Measurements from ENCODE around the gene CCDC171.

The CCDC171 gene

GRCh38 chr9:15519831-15520230, 33.0 kb upstream of the CCDC171 start:
- H3K27me3 ChIP-seq (ENCODE audit: low read depth, low read length) = no peaks in the 10 kb centered on the region

GRCh38 chr9:15521254-15521653, 31.6 kb upstream of the CCDC171 start:
- H3K4me2 ChIP-seq (ENCODE audit: low read length) = no peak overlapping the region
- H3K36me3 ChIP-seq (replicated peaks; ENCODE audit: low read depth, low read length) = no peaks in the 10 kb centered on the region
- no peaks in the 10 kb centered on the region for H3K4me1 ChIP-seq (ENCODE audit: low read length)
- no peak overlapping the region for H3K9ac ChIP-seq (ENCODE audit: low read length)
- no peaks in the 10 kb centered on the region for H4K20me1 ChIP-seq (ENCODE audit: insufficient read depth, low read length)
- no peaks in the 10 kb centered on the region for H3K27me3 ChIP-seq (ENCODE audit: low read depth, low read length)
- TF ChIP-seq EZH2phosphoT487 (IDR thresholded peaks at IDR 0.05; ENCODE audit: low read depth) (no peak), CTCF (IDR thresholded peaks at IDR 0.05; ENCODE audit: low read depth, low read length) (no peak)
- H2AFZ ChIP-seq (ENCODE audit: low read depth, low read length) = no peak overlapping the region
- H3K79me2 ChIP-seq (ENCODE audit: low read length) = no peaks in the 10 kb centered on the region
- no peak overlapping the region for H3K4me3 ChIP-seq (ENCODE audit: low read length)
- no peaks in the 10 kb centered on the region for H3K9me3 ChIP-seq (ENCODE audit: insufficient read depth, low read length)
- H3K27ac ChIP-seq (ENCODE audit: low read length) = no peak overlapping the region

More at GRCh38 chr9:15519831-15520230, 33.0 kb upstream of the CCDC171 start:
- Histone ChIP-seq H3K4me1 (ENCODE audit: low read length) (no peaks in the 10 kb centered on the region), H3K79me2 (ENCODE audit: low read length) (no peaks in the 10 kb centered on the region), H3K4me3 (ENCODE audit: low read length) (no peak overlapping the region), H3K4me2 (ENCODE audit: low read length) (no peak overlapping the region), H3K9me3 (ENCODE audit: insufficient read depth, low read length) (no peaks in the 10 kb centered on the region), H4K20me1 (ENCODE audit: insufficient read depth, low read length) (no peaks in the 10 kb centered on the region), H3K27ac (ENCODE audit: low read length) (no peak overlapping the region), H3K36me3 (replicated peaks; ENCODE audit: low read depth, low read length) (no peaks in the 10 kb centered on the region), H2AFZ (ENCODE audit: low read depth, low read length) (no peak overlapping the region), H3K9ac (ENCODE audit: low read length) (no peak overlapping the region)
- TF ChIP-seq EZH2phosphoT487 (IDR thresholded peaks at IDR 0.05; ENCODE audit: low read depth) (no peak), CTCF (IDR thresholded peaks at IDR 0.05; ENCODE audit: low read depth, low read length) (no peak)

- no peak overlapping the region for H3K27ac ChIP-seq (ENCODE audit: low read length)
- no peaks in the 10 kb centered on the region for H3K79me2 ChIP-seq (ENCODE audit: low read length)
- no peak for TF ChIP-seq EZH2phosphoT487 (IDR thresholded peaks at IDR 0.05; ENCODE audit: low read depth)
- TF ChIP-seq CTCF (IDR thresholded peaks at IDR 0.05; ENCODE audit: low read depth, low read length) = no peak
- no peaks in the 10 kb centered on the region for H3K36me3 ChIP-seq (replicated peaks; ENCODE audit: low read depth, low read length)
- no peak overlapping the region for H3K4me2 ChIP-seq (ENCODE audit: low read length)
- no peak overlapping the region for H3K4me3 ChIP-seq (ENCODE audit: low read length)
- H2AFZ ChIP-seq (ENCODE audit: low read depth, low read length) = no peak overlapping the region
- no peaks in the 10 kb centered on the region for H3K27me3 ChIP-seq (ENCODE audit: low read depth, low read length)
- no peaks in the 10 kb centered on the region for H3K4me1 ChIP-seq (ENCODE audit: low read length)
- no peaks in the 10 kb centered on the region for H4K20me1 ChIP-seq (ENCODE audit: insufficient read depth, low read length)
- no peaks in the 10 kb centered on the region for H3K9me3 ChIP-seq (ENCODE audit: insufficient read depth, low read length)
- H3K9ac ChIP-seq (ENCODE audit: low read length) = no peak overlapping the region
These were observed 30.6 kb upstream of the CCDC171 start for GRCh38 chr9:15522130-15522755.

GRCh38 chr9:15524845-15525455, 27.9 kb upstream of the CCDC171 start:
- no peak overlapping the region for H3K27ac ChIP-seq (ENCODE audit: low read length)
- no peak overlapping the region for H3K4me2 ChIP-seq (ENCODE audit: low read length)
- no peak for TF ChIP-seq CTCF (IDR thresholded peaks at IDR 0.05; ENCODE audit: low read depth, low read length)
- no peak for TF ChIP-seq EZH2phosphoT487 (IDR thresholded peaks at IDR 0.05; ENCODE audit: low read depth)
- no peak overlapping the region for H2AFZ ChIP-seq (ENCODE audit: low read depth, low read length)
- H3K4me3 ChIP-seq (ENCODE audit: low read length) = no peak overlapping the region
- H3K9ac ChIP-seq (ENCODE audit: low read length) = no peak overlapping the region
- H3K4me1 ChIP-seq (ENCODE audit: low read length) = peaks cover 6% of the 10 kb centered on the region
- H3K9me3 ChIP-seq (ENCODE audit: insufficient read depth, low read length) = no peaks in the 10 kb centered on the region
- H3K36me3 ChIP-seq (replicated peaks; ENCODE audit: low read depth, low read length) = no peaks in the 10 kb centered on the region
- no peaks in the 10 kb centered on the region for H3K27me3 ChIP-seq (ENCODE audit: low read depth, low read length)
- no peaks in the 10 kb centered on the region for H3K79me2 ChIP-seq (ENCODE audit: low read length)
- H4K20me1 ChIP-seq (ENCODE audit: insufficient read depth, low read length) = no peaks in the 10 kb centered on the region
